ENCODE results near the gene TTC3.
"Not testable (repeated sequence)": the region's sequence is repeated elsewhere in the genome, so short reads cannot be mapped to it uniquely, and the experiment has no call there.

The TTC3 gene

GRCh38 chr21:37220433-37220980 is 147.5 kb downstream of the TTC3 start:
- in situ Hi-C loops (cut with HindIII; ENCODE audit: low sequenced_read_pairs): no loop called here

GRCh38 chr21:37220981-37221664 is 148.1 kb downstream of the TTC3 start:
- in situ Hi-C loops (cut with HindIII; ENCODE audit: low sequenced_read_pairs): no loop called here

GRCh38 chr21:37222248-37222647 is 149.2 kb downstream of the TTC3 start:
- in situ Hi-C loops (cut with HindIII; ENCODE audit: low sequenced_read_pairs): not testable (repeated sequence)

- in situ Hi-C loops (cut with HindIII; ENCODE audit: low sequenced_read_pairs): no loop called here
Measured at GRCh38 chr21:37223804-37224345, 150.8 kb downstream of the TTC3 start.

- in situ Hi-C loops (cut with HindIII; ENCODE audit: low sequenced_read_pairs): no loop called here
Measured at GRCh38 chr21:37224861-37225839, 152.1 kb downstream of the TTC3 start.

GRCh38 chr21:37226041-37226920 is 153.2 kb downstream of the TTC3 start:
- in situ Hi-C loops (cut with HindIII; ENCODE audit: low sequenced_read_pairs): no loop called here

- in situ Hi-C loops (cut with HindIII; ENCODE audit: low sequenced_read_pairs): no loop called here
Measured at GRCh38 chr21:37227071-37228002, 154.3 kb downstream of the TTC3 start.

GRCh38 chr21:37228003-37228400 is 154.9 kb downstream of the TTC3 start:
- in situ Hi-C loops (cut with HindIII; ENCODE audit: low sequenced_read_pairs): no loop called here

GRCh38 chr21:37230632-37231248 is 157.7 kb downstream of the TTC3 start:
- in situ Hi-C loops (cut with HindIII; ENCODE audit: low sequenced_read_pairs): no loop called here

GRCh38 chr21:37231249-37231645 is 158.2 kb downstream of the TTC3 start:
- in situ Hi-C loops (cut with HindIII; ENCODE audit: low sequenced_read_pairs): no loop called here

- in situ Hi-C loops (cut with HindIII; ENCODE audit: low sequenced_read_pairs): no loop called here
Measured at GRCh38 chr21:37231671-37232070, 158.6 kb downstream of the TTC3 start.

- in situ Hi-C loops (cut with HindIII; ENCODE audit: low sequenced_read_pairs): no loop called here
Measured at GRCh38 chr21:37232274-37233018, 159.4 kb downstream of the TTC3 start.

GRCh38 chr21:37233551-37234146 is 160.6 kb downstream of the TTC3 start:
- in situ Hi-C loops (cut with HindIII; ENCODE audit: low sequenced_read_pairs): no loop called here

- in situ Hi-C loops (cut with HindIII; ENCODE audit: low sequenced_read_pairs): no loop called here
Measured at GRCh38 chr21:37237346-37237745, 164.3 kb downstream of the TTC3 start.

- in situ Hi-C loops (cut with HindIII; ENCODE audit: low sequenced_read_pairs): no loop called here
Measured at GRCh38 chr21:37237764-37238163, 164.7 kb downstream of the TTC3 start.

- in situ Hi-C loops (cut with HindIII; ENCODE audit: low sequenced_read_pairs): no loop called here
Measured at GRCh38 chr21:37240978-37241377, 167.9 kb downstream of the TTC3 start.

- in situ Hi-C loops (cut with HindIII; ENCODE audit: low sequenced_read_pairs): no loop called here
Measured at GRCh38 chr21:37241426-37241825, 168.4 kb downstream of the TTC3 start.

GRCh38 chr21:37243961-37244360 is 170.9 kb downstream of the TTC3 start:
- in situ Hi-C loops (cut with HindIII; ENCODE audit: low sequenced_read_pairs): no loop called here
